ENCODE data around the gene DACT2. TPM values are rescaled to one million over a fixed set of nuclear protein-coding genes. Genes with fewer than 3 reads are reported as not detected.

The DACT2 gene
- total and polyA plus RNA-seq, 4 donors: 0.25 to 2.8 (median 0.88) TPM

DNA sequence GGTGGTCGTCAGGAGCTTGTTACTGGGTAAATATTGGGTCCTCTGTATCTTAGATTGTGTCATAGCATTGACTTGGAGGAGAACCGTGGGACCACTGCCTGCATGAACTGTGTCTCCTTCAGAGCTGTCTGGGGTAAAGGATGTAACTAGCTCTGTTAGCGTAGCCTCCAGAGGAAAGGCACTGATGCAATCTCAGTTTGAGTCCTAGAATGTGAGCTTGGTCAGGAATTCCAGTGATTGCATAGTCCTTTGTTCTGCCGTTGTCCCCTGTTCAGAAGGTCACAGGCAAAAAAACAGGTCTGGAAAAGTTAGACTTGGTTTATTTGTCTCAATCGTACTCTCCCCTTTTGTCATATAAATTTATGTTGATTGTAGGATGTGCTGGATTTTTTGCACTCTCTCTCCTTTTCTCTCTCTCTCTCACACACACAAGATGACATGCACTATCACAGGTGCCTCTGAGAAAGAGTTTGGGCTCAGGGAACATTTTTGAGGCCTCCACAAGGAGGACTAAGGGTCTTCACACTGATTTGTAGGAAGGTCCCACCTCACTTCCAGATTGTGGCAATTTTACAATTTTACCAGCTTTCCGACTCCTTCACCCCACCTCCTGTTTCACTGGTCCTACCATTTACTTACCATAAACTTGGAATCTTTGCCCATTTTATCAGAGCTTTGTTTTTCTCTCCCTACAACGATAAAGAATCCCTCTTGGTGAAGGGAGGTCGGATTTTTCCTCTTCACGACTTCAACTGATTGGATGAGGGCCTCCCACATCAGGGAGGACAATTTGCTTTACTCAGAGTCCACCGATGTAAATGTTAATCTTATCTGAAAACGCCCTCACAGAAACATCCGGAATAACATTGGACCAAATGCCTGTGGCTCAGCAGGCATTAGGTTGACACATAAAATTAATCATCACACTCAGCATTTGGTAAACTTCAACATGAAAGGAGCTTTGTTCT lies 7.0 kb upstream of the DACT2 start (continued):
- TF ChIP-seq NR2F2 (IDR thresholded peaks at IDR 0.05) (peak; percentile 52), MAX (IDR thresholded peaks at IDR 0.05) (no peak), RAD21 (IDR thresholded peaks at IDR 0.05) (peak; percentile 12 to 54), HNF4G (IDR thresholded peaks at IDR 0.05) (peak; percentile 20), SP1 (IDR thresholded peaks at IDR 0.05) (peak; percentile 71), CTCF (IDR thresholded peaks at IDR 0.05; ENCODE audit: low read depth, low read length, missing input control) (no peak), EGR1 (IDR thresholded peaks at IDR 0.05; ENCODE audit: low read depth in 2 of 2) (no peak), TAF1 (conservative IDR thresholded peaks at IDR 0.05) (no peak)

GRCh38 chr6:168322966-168323365 lies 3.4 kb upstream of the DACT2 start:
- Histone ChIP-seq H3K27ac (ENCODE audit: low read depth in 1 of 2, low read length in 2 of 2) (no peak overlapping the region), H3K9ac (ENCODE audit: low read depth in 1 of 2, low read length in 2 of 2) (no peak overlapping the region), H3K4me1 (ENCODE audit: control insufficient read depth in 4 of 4, insufficient read depth in 4 of 4, low read length in 3 of 4) (peaks cover 0 to 16% (median 10%) of the 10 kb centered on the region in 4 donors), H3K9me3 (ENCODE audit: control insufficient read depth in 4 of 4, low read length in 3 of 4) (no peaks in the 10 kb centered on the region), H3K27me3 (ENCODE audit: control insufficient read depth in 4 of 4, insufficient read depth in 4 of 4, low read length in 3 of 4) (no peaks in the 10 kb centered on the region), H3K36me3 (ENCODE audit: control insufficient read depth in 4 of 4, insufficient read depth in 3 of 4, low read depth in 1 of 4, low read length in 3 of 4) (no peaks in the 10 kb centered on the region), H3K4me3 (ENCODE audit: low read depth in 1 of 3, low read length in 3 of 3) (no peak overlapping the region)
- 31% methylated on average over 2 of the region's 2 CpGs for WGBS
- no peak for DNase-seq (ENCODE audit: low spot score)
- TF ChIP-seq RXRA (IDR thresholded peaks at IDR 0.05) (peak in 1 of 2 donors; percentile 26), RAD21 (IDR thresholded peaks at IDR 0.05) (no peak), HNF4A (conservative IDR thresholded peaks at IDR 0.05) (peak in 1 of 2 donors; percentile 30), JUND (IDR thresholded peaks at IDR 0.05) (peak in 1 of 2 donors; percentile 34), FOXA2 (IDR thresholded peaks at IDR 0.05) (no peak), YY1 (IDR thresholded peaks at IDR 0.05) (no peak)
- TF ChIP-seq, protein P1, sequence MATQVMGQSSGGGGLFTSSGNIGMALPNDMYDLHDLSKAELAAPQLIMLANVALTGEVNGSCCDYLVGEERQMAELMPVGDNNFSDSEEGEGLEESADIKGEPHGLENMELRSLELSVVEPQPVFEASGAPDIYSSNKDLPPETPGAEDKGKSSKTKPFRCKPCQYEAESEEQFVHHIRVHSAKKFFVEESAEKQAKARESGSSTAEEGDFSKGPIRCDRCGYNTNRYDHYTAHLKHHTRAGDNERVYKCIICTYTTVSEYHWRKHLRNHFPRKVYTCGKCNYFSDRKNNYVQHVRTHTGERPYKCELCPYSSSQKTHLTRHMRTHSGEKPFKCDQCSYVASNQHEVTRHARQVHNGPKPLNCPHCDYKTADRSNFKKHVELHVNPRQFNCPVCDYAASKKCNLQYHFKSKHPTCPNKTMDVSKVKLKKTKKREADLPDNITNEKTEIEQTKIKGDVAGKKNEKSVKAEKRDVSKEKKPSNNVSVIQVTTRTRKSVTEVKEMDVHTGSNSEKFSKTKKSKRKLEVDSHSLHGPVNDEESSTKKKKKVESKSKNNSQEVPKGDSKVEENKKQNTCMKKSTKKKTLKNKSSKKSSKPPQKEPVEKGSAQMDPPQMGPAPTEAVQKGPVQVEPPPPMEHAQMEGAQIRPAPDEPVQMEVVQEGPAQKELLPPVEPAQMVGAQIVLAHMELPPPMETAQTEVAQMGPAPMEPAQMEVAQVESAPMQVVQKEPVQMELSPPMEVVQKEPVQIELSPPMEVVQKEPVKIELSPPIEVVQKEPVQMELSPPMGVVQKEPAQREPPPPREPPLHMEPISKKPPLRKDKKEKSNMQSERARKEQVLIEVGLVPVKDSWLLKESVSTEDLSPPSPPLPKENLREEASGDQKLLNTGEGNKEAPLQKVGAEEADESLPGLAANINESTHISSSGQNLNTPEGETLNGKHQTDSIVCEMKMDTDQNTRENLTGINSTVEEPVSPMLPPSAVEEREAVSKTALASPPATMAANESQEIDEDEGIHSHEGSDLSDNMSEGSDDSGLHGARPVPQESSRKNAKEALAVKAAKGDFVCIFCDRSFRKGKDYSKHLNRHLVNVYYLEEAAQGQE (IDR thresholded peaks at IDR 0.05): no peak

- no peak for DNase-seq (ENCODE audit: low spot score)
- H3K27me3 ChIP-seq (ENCODE audit: control insufficient read depth in 4 of 4, insufficient read depth in 4 of 4, low read length in 3 of 4): no peaks in the 10 kb centered on the region
- H3K4me1 ChIP-seq (ENCODE audit: control insufficient read depth in 4 of 4, insufficient read depth in 4 of 4, low read length in 3 of 4): peaks cover 0 to 17% (median 10%) of the 10 kb centered on the region in 4 donors
- no peak overlapping the region for H3K4me3 ChIP-seq (ENCODE audit: low read depth in 1 of 3, low read length in 3 of 3)
- H3K9ac ChIP-seq (ENCODE audit: low read depth in 1 of 2, low read length in 2 of 2): no peak overlapping the region
- TF ChIP-seq EGR1 (IDR thresholded peaks at IDR 0.05; ENCODE audit: low read depth in 2 of 2) (no peak), YY1 (IDR thresholded peaks at IDR 0.05) (no peak), HNF4G (IDR thresholded peaks at IDR 0.05) (no peak), GABPA (IDR thresholded peaks at IDR 0.05 in 1 of 2, conservative IDR thresholded peaks at IDR 0.05 in 1 of 2) (no peak), FOXA1 (IDR thresholded peaks at IDR 0.05) (no peak)
- TF ChIP-seq, protein P1 (IDR thresholded peaks at IDR 0.05): no peak
- WGBS: 91% methylated on average over 9 of the region's 9 CpGs
- H3K36me3 ChIP-seq (ENCODE audit: control insufficient read depth in 4 of 4, insufficient read depth in 3 of 4, low read depth in 1 of 4, low read length in 3 of 4): no peaks in the 10 kb centered on the region
- H3K9me3 ChIP-seq (ENCODE audit: control insufficient read depth in 4 of 4, low read length in 3 of 4): no peaks in the 10 kb centered on the region
- H3K27ac ChIP-seq (ENCODE audit: low read depth in 1 of 2, low read length in 2 of 2): no peak overlapping the region
These were observed 1.1 kb upstream of the DACT2 start for GRCh38 chr6:168320634-168321033.

Data from liver (tissue), 9 donors.